NCI-H345 treated with DMSO at 0.1 percent for 48 hours (cell line): ENCODE results near the gene GNB1L.

ENCODE experiments used
- DNase-seq: peaks from one replicate; lab custom pipeline; 2025; ENCODE audit not compliant: unreplicated experiment; lab: John Stamatoyannopoulos, UW

The GNB1L gene

GRCh38 chr22:19765477-19766239 lies 89.0 kb downstream of the GNB1L start:
- no peak for DNase-seq

GRCh38 chr22:19764636-19765476 lies 89.8 kb downstream of the GNB1L start:
- no peak for DNase-seq

- DNase-seq: no peak
These were observed 90.4 kb downstream of the GNB1L start for GRCh38 chr22:19764299-19764593.

GRCh38 chr22:19763458-19764298 lies 91.0 kb downstream of the GNB1L start:
- no peak for DNase-seq

- no peak for DNase-seq
These were observed 91.9 kb downstream of the GNB1L start for GRCh38 chr22:19762568-19763457.

- DNase-seq: no peak
These were observed 92.7 kb downstream of the GNB1L start for GRCh38 chr22:19761725-19762567.

GRCh38 chr22:19760951-19761724 lies 93.5 kb downstream of the GNB1L start:
- no peak for DNase-seq

GRCh38 chr22:19760058-19760950 lies 94.4 kb downstream of the GNB1L start, which contains the start of gene TBX1:
Gene TBX1, plus strand, starts transcription at chr22:19760778. Its CDS starts 66 bp downstream, at chr22:19760844.
- no peak for DNase-seq

GRCh38 chr22:19759427-19760057 lies 95.1 kb downstream of the GNB1L start:
- no peak for DNase-seq

- DNase-seq: no peak
These were observed 95.7 kb downstream of the GNB1L start for GRCh38 chr22:19758896-19759426.

GRCh38 chr22:19757985-19758895 lies 96.4 kb downstream of the GNB1L start:
- no peak for DNase-seq

GRCh38 chr22:19757140-19757984 lies 97.3 kb downstream of the GNB1L start:
- no peak for DNase-seq

- no peak for DNase-seq
These were observed 98.2 kb downstream of the GNB1L start for GRCh38 chr22:19756288-19757128.

GRCh38 chr22:19755722-19756287 lies 98.9 kb downstream of the GNB1L start:
- DNase-seq: no peak
